Naive B cell (primary cell): Measurements from ENCODE around the gene SLC34A2. TPM values are rescaled to one million over a fixed set of nuclear protein-coding genes. Genes with fewer than 3 reads are reported as not detected.

Experiments used
- ATAC-seq, 2 donors: fragments of 150-1000 bp; cut with Tn5 transposase; 2 replicates each; pipeline ENCODE4 v1.10.0; 2021; ENCODE audit warnings: low read depth in 2 of 2, mild to moderate bottlenecking in 2 of 2, moderate library complexity in 2 of 2
- DNase-seq: peaks from one replicate; pipeline ENCODE4 v3.0.0; 2022
- H3K27ac Mint-ChIP-seq, 6 donors: one replicate each; pipeline ENCODE4 v1.8.0; 2020 to 2022; ENCODE audit warnings: mild to moderate bottlenecking in 6 of 6, mixed read lengths in 6 of 6, moderate library complexity in 5 of 6, inconsistent platforms in 2 of 6
- H3K27me3 Mint-ChIP-seq, 3 donors: one replicate each; pipeline ENCODE4 v1.8.0; 2021 to 2022; ENCODE audit warnings: mixed read lengths in 3 of 3, mild to moderate bottlenecking in 1 of 3
- H3K36me3 Mint-ChIP-seq, 2 donors: one replicate each; pipeline ENCODE4 v1.8.0; 2020 to 2022; ENCODE audit warnings: mixed read lengths in 2 of 2, inconsistent platforms in 1 of 2, mild to moderate bottlenecking in 1 of 2
- H3K4me1 Mint-ChIP-seq, 3 donors: one replicate each; pipeline ENCODE4 v1.8.0; 2020 to 2022; ENCODE audit warnings: mixed read lengths in 3 of 3, inconsistent platforms in 1 of 3, mild to moderate bottlenecking in 1 of 3, moderate library complexity in 1 of 3
- H3K4me3 Mint-ChIP-seq, 8 donors: one replicate each; pipeline ENCODE4 v1.8.0; 2020 to 2022; ENCODE audit warnings: mild to moderate bottlenecking in 8 of 8, mixed read lengths in 8 of 8, moderate library complexity in 8 of 8, inconsistent platforms in 2 of 8
- H3K9me3 Mint-ChIP-seq, 7 donors: one replicate each; pipeline ENCODE4 v1.8.0; 2020 to 2022; ENCODE audit warnings: mixed read lengths in 7 of 7, mild to moderate bottlenecking in 5 of 7, inconsistent platforms in 2 of 7, moderate library complexity in 1 of 7
- polyA plus RNA-seq, 6 donors: library from polyadenylated mRNA; unstranded; fragments of 300-500 nt; fragmentation: Illumina TruSeq; gene quantifications; one replicate each; pipeline ENCODE4 v1.2.3, GENCODE V29; 2021; ENCODE audit warnings: low read depth in 6 of 6

Gene SLC34A2
- polyA plus RNA-seq, 6 donors from 2014 or later = not detected

- Mint-ChIP-seq H3K36me3 (no peaks in the 10 kb centered on the region), H3K4me1 (no peaks in the 10 kb centered on the region), H3K9me3 (peaks cover 0 to 5% (median 0%) of the 10 kb centered on the region in 7 donors), H3K27ac (no peak overlapping the region), H3K4me3 (no peak overlapping the region), H3K27me3 (peaks cover 0 to 4% (median 0%) of the 10 kb centered on the region in 3 donors)
- ATAC-seq (no peak), DNase-seq (no peak)
Observed at GRCh38 chr4:25672756-25673155, 17.1 kb downstream of the SLC34A2 start.

DNA sequence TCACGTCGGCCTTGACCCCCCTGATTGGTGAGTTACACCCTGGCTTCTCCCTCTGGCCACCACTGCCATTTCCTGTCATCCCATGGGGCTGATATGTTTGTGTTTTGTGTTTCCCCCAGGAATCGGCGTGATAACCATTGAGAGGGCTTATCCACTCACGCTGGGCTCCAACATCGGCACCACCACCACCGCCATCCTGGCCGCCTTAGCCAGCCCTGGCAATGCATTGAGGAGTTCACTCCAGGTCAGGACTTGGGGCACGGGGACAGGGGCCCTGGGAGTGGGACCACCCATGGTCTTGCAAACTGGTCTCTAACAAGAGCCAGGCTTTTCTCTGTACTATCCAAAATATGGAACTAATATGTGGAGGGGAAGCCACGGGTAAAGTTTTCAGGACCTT is 18.7 kb downstream of the SLC34A2 start:
- Mint-ChIP-seq H3K27me3 (peaks cover 0 to 4% (median 0%) of the 10 kb centered on the region in 3 donors), H3K9me3 (peaks cover 0 to 5% (median 0%) of the 10 kb centered on the region in 7 donors), H3K4me3 (no peak overlapping the region), H3K36me3 (no peaks in the 10 kb centered on the region), H3K4me1 (no peaks in the 10 kb centered on the region), H3K27ac (no peak overlapping the region)
- no peak for DNase-seq
- ATAC-seq = no peak

DNA sequence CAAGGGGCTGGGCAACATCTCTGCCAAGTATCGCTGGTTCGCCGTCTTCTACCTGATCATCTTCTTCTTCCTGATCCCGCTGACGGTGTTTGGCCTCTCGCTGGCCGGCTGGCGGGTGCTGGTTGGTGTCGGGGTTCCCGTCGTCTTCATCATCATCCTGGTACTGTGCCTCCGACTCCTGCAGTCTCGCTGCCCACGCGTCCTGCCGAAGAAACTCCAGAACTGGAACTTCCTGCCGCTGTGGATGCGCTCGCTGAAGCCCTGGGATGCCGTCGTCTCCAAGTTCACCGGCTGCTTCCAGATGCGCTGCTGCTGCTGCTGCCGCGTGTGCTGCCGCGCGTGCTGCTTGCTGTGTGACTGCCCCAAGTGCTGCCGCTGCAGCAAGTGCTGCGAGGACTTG is 20.6 kb downstream of the SLC34A2 start:
- H3K4me1 Mint-ChIP-seq = no peaks in the 10 kb centered on the region
- no peak for ATAC-seq
- H3K4me3 Mint-ChIP-seq = no peak overlapping the region
- no peaks in the 10 kb centered on the region for H3K36me3 Mint-ChIP-seq
- peaks cover 0 to 4% (median 0%) of the 10 kb centered on the region in 3 donors for H3K27me3 Mint-ChIP-seq
- no peak for DNase-seq
- no peak overlapping the region for H3K27ac Mint-ChIP-seq
- peaks cover 0 to 5% (median 0%) of the 10 kb centered on the region in 7 donors for H3K9me3 Mint-ChIP-seq

DNA sequence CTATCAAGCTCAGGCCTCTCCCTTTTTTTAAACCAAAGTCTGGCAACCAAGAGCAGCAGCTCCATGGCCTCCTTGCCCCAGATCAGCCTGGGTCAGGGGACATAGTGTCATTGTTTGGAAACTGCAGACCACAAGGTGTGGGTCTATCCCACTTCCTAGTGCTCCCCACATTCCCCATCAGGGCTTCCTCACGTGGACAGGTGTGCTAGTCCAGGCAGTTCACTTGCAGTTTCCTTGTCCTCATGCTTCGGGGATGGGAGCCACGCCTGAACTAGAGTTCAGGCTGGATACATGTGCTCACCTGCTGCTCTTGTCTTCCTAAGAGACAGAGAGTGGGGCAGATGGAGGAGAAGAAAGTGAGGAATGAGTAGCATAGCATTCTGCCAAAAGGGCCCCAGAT is 21.5 kb downstream of the SLC34A2 start:
- peaks cover 0 to 5% (median 1%) of the 10 kb centered on the region in 7 donors for H3K9me3 Mint-ChIP-seq
- ATAC-seq = no peak
- H3K27ac Mint-ChIP-seq = no peak overlapping the region
- peaks cover 0 to 5% (median 0%) of the 10 kb centered on the region in 3 donors for H3K27me3 Mint-ChIP-seq
- peaks cover 0 to 3% (median 0%) of the 10 kb centered on the region in 3 donors for H3K4me1 Mint-ChIP-seq
- H3K36me3 Mint-ChIP-seq = no peaks in the 10 kb centered on the region
- DNase-seq = no peak
- H3K4me3 Mint-ChIP-seq = no peak overlapping the region

- DNase-seq = no peak
- H3K9me3 Mint-ChIP-seq = peaks cover 0 to 5% (median 1%) of the 10 kb centered on the region in 7 donors
Observed at GRCh38 chr4:25677943-25678342, 22.3 kb downstream of the SLC34A2 start.

DNA sequence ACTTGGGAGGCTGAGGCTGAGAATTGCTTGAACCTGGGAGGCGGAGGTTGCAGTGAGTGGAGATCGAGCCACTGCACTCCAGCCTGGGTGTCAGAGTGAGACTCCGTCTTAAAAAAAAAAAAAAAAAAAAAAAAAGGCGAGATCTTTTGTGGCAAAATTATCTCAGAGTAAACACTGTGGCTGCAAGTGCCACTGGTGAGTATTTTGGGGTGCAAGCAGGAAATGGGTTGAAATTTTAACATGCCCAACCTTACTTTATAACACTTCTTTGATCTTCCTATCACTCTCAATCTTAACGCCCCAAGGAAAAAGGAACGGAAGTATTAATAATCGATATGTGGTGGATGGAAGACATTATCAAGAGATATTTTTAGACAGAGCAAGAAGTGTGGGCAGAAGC is 32.1 kb downstream of the SLC34A2 start:
- Mint-ChIP-seq H3K36me3 (peaks cover 4 to 11% of the 10 kb centered on the region in 2 donors), H3K4me3 (no peak overlapping the region), H3K4me1 (no peaks in the 10 kb centered on the region), H3K27me3 (no peaks in the 10 kb centered on the region), H3K9me3 (peaks cover 5 to 24% (median 12%) of the 10 kb centered on the region in 7 donors), H3K27ac (no peak overlapping the region)
- ATAC-seq (no peak), DNase-seq (no peak)

More at GRCh38 chr4:25677943-25678342, 22.3 kb downstream of the SLC34A2 start:
- no peak for ATAC-seq
- Mint-ChIP-seq H3K4me3 (no peak overlapping the region), H3K36me3 (no peaks in the 10 kb centered on the region), H3K27me3 (peaks cover 0 to 5% (median 0%) of the 10 kb centered on the region in 3 donors), H3K27ac (no peak overlapping the region), H3K4me1 (peaks cover 0 to 3% (median 0%) of the 10 kb centered on the region in 3 donors)

GRCh38 chr4:25694466-25694865 is 38.8 kb downstream of the SLC34A2 start:
- Mint-ChIP-seq H3K9me3 (peaks cover 5 to 23% (median 12%) of the 10 kb centered on the region in 7 donors), H3K36me3 (peaks cover 9 to 11% of the 10 kb centered on the region in 2 donors), H3K27ac (peak overlapping the region in 1 of 6 donors; percentile 59), H3K27me3 (no peaks in the 10 kb centered on the region), H3K4me1 (no peaks in the 10 kb centered on the region), H3K4me3 (no peak overlapping the region)
- no peak for DNase-seq
- no peak for ATAC-seq

GRCh38 chr4:25696409-25696808 is 40.8 kb downstream of the SLC34A2 start:
- H3K9me3 Mint-ChIP-seq = peaks cover 0 to 12% (median 6%) of the 10 kb centered on the region in 7 donors
- H3K36me3 Mint-ChIP-seq = peaks cover 6 to 9% of the 10 kb centered on the region in 2 donors
- DNase-seq (no peak), ATAC-seq (no peak)
- H3K4me3 Mint-ChIP-seq = no peak overlapping the region
- H3K27ac Mint-ChIP-seq = no peak overlapping the region
- H3K4me1 Mint-ChIP-seq = no peaks in the 10 kb centered on the region
- H3K27me3 Mint-ChIP-seq = peaks cover 0 to 5% (median 0%) of the 10 kb centered on the region in 3 donors

DNA sequence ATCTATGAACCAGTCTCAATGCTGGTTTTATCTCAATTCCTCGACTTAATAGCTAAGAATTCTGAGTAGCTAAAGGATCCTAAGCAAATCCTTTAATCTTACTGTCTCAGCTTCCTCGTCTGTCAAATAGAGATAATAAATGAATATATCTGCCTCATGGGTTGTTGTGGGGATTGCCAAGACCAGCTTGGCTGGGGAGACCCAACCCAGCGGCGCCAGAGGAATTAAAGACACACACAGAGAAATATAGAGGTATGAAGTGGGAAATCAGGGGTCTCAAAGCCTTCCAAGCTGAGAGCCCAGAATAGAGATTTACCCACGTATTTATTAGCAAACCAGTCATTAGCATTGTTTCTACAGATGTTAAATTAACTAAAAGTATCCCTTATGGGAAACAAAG is 41.9 kb downstream of the SLC34A2 start:
- peak overlapping the region in 1 of 6 donors; percentile 72 for H3K27ac Mint-ChIP-seq
- ATAC-seq = no peak
- no peak for DNase-seq
- H3K36me3 Mint-ChIP-seq = peaks cover 0 to 9% of the 10 kb centered on the region in 2 donors
- no peak overlapping the region for H3K4me3 Mint-ChIP-seq
- peaks cover 0 to 5% (median 0%) of the 10 kb centered on the region in 7 donors for H3K9me3 Mint-ChIP-seq
- peaks cover 0 to 5% (median 0%) of the 10 kb centered on the region in 3 donors for H3K27me3 Mint-ChIP-seq
- H3K4me1 Mint-ChIP-seq = no peaks in the 10 kb centered on the region

GRCh38 chr4:25700661-25701060 is 45.0 kb downstream of the SLC34A2 start:
- Mint-ChIP-seq H3K27ac (peak overlapping the region in 1 of 6 donors; percentile 29), H3K27me3 (peaks cover 0 to 5% (median 0%) of the 10 kb centered on the region in 3 donors), H3K4me1 (no peaks in the 10 kb centered on the region), H3K4me3 (no peak overlapping the region), H3K9me3 (no peaks in the 10 kb centered on the region), H3K36me3 (no peaks in the 10 kb centered on the region)
- DNase-seq = no peak
- no peak for ATAC-seq

GRCh38 chr4:25702848-25703247 is 47.2 kb downstream of the SLC34A2 start:
- no peak for ATAC-seq

DNA sequence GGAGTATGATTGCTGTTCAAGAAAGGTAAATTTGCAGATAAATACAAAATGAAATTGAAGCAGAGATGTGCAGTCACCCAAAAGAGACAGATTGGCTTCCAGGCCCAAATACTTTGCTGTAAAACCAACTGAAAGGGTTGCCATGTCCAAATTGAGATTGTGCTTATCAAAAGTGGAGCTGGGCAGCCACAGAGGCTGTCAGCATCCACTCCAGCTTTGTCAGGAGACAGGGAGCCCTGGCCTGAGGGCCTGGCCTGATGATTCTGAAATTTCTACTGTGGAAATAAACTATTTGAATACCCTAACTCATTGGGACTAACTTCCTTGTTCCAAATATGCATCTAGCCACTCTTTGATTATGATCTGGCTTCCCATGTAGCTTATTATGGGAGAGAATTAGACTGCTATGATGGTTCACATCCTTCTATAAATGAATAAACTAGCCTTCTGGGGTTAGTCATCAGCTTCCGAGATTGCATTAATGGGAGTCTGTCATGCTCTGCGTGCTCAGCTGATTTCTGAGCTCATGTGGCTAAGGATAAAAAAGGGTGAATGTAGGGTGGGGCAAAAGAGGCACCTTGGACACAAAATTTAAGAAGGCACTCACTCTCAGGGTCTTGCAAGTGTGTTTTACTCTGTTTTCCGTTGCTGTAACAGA is 48.2 kb downstream of the SLC34A2 start:
- peak overlapping the region in 1 of 6 donors; percentile 64 for H3K27ac Mint-ChIP-seq
- H3K4me1 Mint-ChIP-seq = no peaks in the 10 kb centered on the region
- peaks cover 0 to 5% (median 0%) of the 10 kb centered on the region in 3 donors for H3K27me3 Mint-ChIP-seq
- H3K9me3 Mint-ChIP-seq = peaks cover 0 to 4% (median 0%) of the 10 kb centered on the region in 7 donors
- DNase-seq (no peak), ATAC-seq (no peak)
- H3K36me3 Mint-ChIP-seq = no peaks in the 10 kb centered on the region
- no peak overlapping the region for H3K4me3 Mint-ChIP-seq

More at GRCh38 chr4:25702848-25703247, 47.2 kb downstream of the SLC34A2 start:
- Mint-ChIP-seq H3K4me1 (no peaks in the 10 kb centered on the region), H3K4me3 (peak overlapping the region in 1 of 8 donors; percentile 25), H3K36me3 (no peaks in the 10 kb centered on the region), H3K27me3 (peaks cover 0 to 5% (median 0%) of the 10 kb centered on the region in 3 donors), H3K27ac (no peak overlapping the region), H3K9me3 (peaks cover 0 to 1% (median 0%) of the 10 kb centered on the region in 7 donors)
- no peak for DNase-seq

DNA sequence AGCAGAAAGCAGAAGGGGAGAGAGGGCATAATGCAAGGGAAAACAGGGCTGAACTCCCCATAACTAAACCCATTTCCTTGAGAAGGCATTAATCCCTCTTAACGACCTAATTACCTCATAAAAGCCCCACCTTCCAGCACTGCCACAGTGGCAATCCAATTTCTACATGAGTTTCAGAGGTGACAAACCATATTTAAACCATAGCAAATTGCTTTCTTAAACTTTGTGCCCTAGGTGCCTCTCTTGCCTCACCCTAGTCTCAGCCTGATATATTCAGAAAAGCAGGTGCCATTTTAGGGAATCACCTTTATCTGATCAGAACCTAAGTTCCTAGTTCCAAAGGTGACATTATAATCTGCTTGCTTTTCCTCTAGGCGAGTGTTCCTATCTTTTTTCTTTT is 48.9 kb downstream of the SLC34A2 start:
- ATAC-seq (no peak), DNase-seq (no peak)
- no peak overlapping the region for H3K27ac Mint-ChIP-seq
- H3K9me3 Mint-ChIP-seq = peaks cover 2 to 8% (median 4%) of the 10 kb centered on the region in 7 donors
- no peaks in the 10 kb centered on the region for H3K4me1 Mint-ChIP-seq
- peaks cover 3 to 6% of the 10 kb centered on the region in 2 donors for H3K36me3 Mint-ChIP-seq
- peaks cover 0 to 5% (median 0%) of the 10 kb centered on the region in 3 donors for H3K27me3 Mint-ChIP-seq
- no peak overlapping the region for H3K4me3 Mint-ChIP-seq

GRCh38 chr4:25710637-25711036 is 55.0 kb downstream of the SLC34A2 start:
- Mint-ChIP-seq H3K27ac (no peak overlapping the region), H3K36me3 (peaks cover 3 to 8% of the 10 kb centered on the region in 2 donors), H3K27me3 (no peaks in the 10 kb centered on the region), H3K4me3 (no peak overlapping the region), H3K4me1 (no peaks in the 10 kb centered on the region), H3K9me3 (peaks cover 2 to 8% (median 4%) of the 10 kb centered on the region in 7 donors)
- ATAC-seq (no peak), DNase-seq (no peak)
